NK-92 (cell line): Measurements from ENCODE around the gene NFIX.

Experiments used
- DNase-seq: peaks from one replicate; lab custom pipeline; 2025; ENCODE audit not compliant: unreplicated experiment; lab: John Stamatoyannopoulos, UW

Gene NFIX

DNA sequence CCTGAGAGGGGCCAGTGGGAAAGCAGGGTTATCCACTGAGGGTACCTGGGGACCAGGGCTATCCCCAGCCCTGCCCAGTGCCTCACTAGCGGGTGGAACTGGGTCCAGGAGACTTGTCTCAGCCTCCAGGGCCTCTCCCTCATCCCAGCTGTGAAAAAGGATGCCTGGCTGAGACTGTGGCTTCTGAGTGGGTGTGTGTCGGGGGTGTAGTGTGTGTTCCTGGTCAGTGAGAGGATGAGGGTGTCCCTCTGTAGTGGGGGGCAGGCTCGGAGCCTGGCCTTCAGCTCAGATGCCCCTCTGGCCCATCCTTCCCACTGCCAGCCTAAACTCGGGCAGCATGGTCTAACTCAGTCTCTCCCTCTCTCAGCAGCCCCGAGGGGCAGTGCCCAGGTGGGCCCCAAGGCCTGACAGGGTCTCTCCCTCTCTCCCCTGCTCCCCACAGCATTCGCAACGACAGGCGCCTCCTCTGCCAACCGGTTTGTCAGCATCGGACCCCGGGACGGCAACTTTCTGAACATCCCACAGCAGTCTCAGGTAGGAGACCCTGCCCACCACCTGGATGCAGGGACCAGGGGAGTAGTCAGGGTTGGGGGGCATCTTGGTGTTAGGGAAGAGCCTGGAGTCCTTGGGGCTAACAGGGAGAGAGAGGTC is 94.7 kb downstream of the NFIX start:
- DNase-seq = no peak

DNA sequence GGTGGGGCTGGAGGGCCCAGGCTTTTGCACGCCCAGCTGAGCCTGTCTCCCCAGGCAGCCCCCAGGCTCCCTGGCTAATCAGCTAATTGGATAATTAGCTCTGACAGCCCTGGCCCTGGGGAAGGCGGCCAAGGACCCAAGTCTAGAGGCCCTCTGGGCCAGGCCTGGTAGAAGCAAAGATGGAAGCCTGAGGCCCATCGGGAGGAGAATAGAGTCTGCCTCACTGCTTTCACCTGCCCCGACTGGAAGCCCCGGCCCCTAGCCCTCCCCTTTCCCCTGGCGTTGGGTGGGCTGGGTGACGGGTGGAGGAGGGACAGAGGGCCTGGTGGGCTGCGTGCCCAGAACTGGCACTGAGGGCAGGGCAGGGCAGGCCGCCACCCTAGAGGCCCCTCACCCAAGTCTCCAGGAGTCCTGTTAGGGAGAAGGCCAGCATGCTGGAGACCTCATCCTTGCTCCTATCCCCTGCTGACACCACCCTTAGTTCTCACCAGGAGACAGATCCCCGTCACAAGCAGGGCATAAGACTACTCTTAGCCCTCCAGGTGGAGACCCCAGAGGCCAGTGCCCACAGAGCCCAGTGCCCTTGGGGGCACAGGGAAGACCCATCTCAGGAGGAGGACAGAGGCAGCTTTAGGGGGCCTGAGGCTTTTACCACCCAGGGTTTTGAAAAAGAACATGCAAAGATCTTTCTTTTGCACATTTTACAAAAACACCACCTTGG is 95.4 kb downstream of the NFIX start:
- no peak for DNase-seq

GRCh38 chr19:13091400-13092157 is 96.3 kb downstream of the NFIX start:
- DNase-seq = no peak

- DNase-seq = no peak
Measured at GRCh38 chr19:13092158-13092543, 96.9 kb downstream of the NFIX start.

DNA sequence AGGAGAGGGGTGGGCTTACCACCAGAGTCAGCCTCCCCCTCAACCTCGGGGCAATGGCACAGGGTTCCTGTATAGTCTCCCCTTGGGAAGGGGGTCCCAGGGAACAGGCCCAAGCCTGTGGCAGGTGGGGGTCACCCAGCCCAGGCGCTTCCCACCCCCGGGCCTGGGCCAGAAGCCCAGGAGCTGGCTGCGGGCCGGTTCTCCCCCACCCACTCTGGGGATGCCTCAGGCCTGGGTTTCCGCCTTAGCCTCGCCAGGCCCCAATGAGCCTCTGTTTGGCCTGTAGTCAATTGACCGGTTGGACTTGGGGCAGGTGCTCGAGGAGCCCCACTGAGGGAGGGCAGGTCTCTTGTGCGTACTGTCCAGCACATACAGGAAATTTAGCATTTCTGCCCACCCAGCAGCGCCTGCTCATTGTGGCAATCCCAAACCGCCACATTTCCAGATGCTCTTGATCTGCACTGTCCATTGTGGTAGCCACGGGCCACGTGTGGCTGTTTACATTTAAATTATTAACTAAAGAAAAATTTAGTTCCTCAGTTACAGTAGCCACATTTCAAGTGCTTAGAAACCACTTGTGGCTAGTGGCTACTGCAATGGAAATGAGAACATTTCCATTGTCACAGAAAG is 97.4 kb downstream of the NFIX start:
- no peak for DNase-seq

- DNase-seq = no peak
Measured at GRCh38 chr19:13093407-13094105, 98.3 kb downstream of the NFIX start.

GRCh38 chr19:13094106-13094504 is 98.8 kb downstream of the NFIX start:
- DNase-seq = no peak

DNA sequence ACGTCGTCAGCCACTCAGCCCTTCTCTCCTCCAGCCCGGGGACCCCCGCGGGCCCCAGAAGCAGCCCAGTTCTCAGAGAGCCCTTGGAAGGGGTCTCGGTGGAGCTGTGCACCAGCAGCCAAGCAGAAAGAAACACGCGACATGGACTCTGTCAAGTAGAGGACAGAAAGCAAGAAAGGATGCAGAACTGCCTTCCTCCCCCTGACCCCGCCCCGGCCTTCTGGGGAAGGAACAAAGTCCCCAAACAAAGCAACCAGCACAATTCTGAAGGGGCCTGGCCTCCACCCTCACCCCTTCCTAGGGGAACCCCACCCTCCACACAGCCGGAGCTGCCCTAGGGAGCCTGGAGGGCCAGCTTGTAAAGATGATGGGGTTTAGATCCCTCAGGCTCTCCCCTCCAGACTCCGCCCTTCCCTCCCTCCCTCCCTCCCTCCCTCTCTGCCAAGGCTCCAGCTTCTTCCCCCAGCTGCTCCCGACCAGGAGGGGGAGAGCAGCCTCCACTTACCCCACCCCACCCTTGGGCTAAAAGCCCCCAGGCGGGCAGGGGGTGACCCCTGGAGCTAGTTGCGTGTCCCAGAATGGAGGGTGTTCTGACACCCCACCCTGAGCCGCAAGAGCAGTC is 99.6 kb downstream of the NFIX start:
- DNase-seq = no peak

GRCh38 chr19:13095393-13095784 is 100.1 kb downstream of the NFIX start:
- no peak for DNase-seq

- DNase-seq = no peak
Measured at GRCh38 chr19:13095934-13096927, 101.0 kb downstream of the NFIX start.

- no peak for DNase-seq
Measured at GRCh38 chr19:13097033-13097462, 101.8 kb downstream of the NFIX start.

DNA sequence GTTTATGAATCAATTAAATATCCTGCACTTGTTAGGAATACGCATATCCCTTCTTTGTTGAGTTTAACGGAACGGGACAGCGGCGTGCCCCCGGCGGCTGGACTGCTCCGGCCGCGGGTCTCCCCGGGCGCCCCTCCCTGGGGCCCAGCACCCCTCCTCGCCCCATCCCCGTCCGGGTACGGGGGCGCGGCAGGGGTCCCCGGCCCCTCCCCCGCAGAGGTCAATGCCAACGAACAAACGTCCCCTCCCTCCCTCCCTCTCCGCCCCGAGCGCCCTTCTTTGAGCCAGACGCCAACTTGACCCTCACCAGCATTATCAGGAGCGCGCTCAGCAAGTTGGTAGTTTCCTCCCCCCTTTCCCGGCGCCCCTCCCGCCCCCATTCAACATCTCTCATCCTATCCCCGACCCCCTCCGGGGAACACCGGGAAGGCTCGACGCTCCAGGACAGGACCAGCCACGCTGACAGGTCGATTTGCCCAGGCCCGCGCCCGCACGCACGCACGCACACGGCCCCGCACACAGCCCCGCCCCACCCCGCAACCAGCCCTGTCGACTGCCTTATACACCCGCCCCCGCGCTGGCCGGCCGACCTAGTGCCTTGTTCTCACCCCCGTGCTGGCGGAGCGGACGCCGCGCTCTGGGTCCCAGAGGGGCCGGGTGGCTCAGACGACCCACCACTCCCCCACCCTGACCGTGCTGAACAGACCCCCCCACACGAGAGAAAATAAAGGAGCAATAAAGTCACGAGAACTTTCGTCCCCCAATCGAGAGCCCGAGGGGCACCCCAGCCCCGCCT is 102.4 kb downstream of the NFIX start:
- DNase-seq = no peak

- DNase-seq = no peak
Measured at GRCh38 chr19:13098277-13099072, 103.2 kb downstream of the NFIX start.

- no peak for DNase-seq
Measured at GRCh38 chr19:13099073-13099999, 104.1 kb downstream of the NFIX start.

GRCh38 chr19:13100031-13100588 is 104.8 kb downstream of the NFIX start:
- no peak for DNase-seq

GRCh38 chr19:13100841-13101589 is 105.7 kb downstream of the NFIX start:
- DNase-seq = no peak
